ENCODE data around the gene ITGB8.

ITGB8 gene

DNA sequence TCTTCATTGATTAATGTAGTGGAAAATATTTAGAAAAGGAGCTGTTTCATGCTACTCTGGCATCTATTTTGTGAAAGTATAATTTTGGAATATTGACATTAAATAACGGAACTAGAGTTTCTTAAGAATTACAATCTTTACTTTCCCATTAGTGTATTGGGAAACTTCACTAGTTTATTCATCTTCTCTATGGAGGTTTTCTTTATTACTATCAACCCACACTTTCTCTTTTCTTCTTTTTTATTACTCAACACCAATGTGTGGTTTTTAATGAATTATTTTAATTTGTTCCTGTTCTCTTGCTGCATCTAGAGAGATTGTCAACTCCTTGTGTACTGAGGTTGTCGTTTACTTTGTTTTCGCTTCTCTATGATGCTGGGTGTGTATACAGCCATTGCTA lies 20.4 kb upstream of the ITGB8 start:
- DNase-seq (ENCODE audit: low read depth) = no peak

GRCh38 chr7:20310963-20311742 lies 19.5 kb upstream of the ITGB8 start:
- DNase-seq (ENCODE audit: low read depth) = no peak

DNA sequence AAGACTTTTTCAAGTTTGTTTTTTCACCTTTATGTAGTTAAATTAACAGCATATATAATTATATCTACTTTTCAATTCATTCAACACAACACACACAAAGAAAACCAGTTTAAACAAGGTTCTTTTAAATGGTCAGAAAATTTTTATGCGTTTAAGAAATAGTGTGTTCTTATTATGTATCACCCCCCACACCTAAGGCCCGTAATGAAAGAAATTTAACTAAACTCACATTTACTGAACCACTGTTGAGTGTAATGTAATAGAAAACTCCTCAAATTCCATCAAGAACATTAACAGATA lies 19.0 kb upstream of the ITGB8 start:
- DNase-seq (ENCODE audit: low read depth) = no peak

- DNase-seq (ENCODE audit: low read depth) = no peak
Measured at GRCh38 chr7:20312562-20312961, 18.1 kb upstream of the ITGB8 start.

DNA sequence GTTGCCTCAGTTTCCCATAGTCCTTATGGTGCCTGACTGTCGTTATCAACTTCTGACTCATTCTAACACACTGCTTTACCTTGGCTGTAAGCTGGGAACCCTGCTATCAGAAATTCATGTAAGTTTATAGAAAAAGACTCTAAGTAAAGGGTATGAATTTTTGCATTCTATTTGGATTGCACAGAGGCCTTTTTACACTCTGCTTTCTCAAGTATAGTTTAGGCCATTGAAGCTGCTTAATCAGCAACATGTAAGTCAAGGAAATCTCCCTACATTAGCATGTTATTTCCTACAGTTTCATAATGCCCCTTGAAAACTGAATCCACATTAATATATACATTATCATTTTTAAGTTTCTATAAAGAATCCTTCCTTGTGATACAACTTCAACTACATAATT lies 17.1 kb upstream of the ITGB8 start:
- no peak for DNase-seq (ENCODE audit: low read depth)

GRCh38 chr7:20314198-20314597 lies 16.5 kb upstream of the ITGB8 start:
- DNase-seq (ENCODE audit: low read depth) = no peak

- no peak for DNase-seq (ENCODE audit: low read depth)
Measured at GRCh38 chr7:20316706-20317105, 14.0 kb upstream of the ITGB8 start.

- DNase-seq (ENCODE audit: low read depth) = no peak
Measured at GRCh38 chr7:20317413-20317812, 13.3 kb upstream of the ITGB8 start.

DNA sequence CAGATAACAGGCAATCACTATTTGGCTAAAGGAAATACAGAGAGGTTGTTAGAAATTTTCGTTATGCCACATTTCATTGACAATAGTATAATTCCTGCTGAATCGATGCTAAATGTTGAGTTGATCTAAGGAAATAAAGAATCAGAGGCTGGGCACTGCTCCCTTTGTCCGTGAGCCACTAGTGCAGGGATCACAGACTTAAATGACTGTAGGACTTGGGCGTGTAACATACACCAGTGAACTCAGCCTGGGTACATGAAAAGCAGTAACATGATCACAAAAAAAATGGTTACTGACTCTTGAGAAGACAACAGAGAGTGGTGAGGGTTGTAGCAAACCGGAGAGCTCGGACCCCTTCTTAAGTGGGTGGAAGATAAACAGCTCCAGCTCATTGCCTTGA lies 11.8 kb upstream of the ITGB8 start:
- no peak for DNase-seq (ENCODE audit: low read depth)

- DNase-seq (ENCODE audit: low read depth) = no peak
Measured at GRCh38 chr7:20320322-20320721, 10.4 kb upstream of the ITGB8 start.

- no peak for DNase-seq (ENCODE audit: low read depth)
Measured at GRCh38 chr7:20320786-20321185, 9.9 kb upstream of the ITGB8 start.

GRCh38 chr7:20323595-20323994 lies 7.1 kb upstream of the ITGB8 start:
- no peak for DNase-seq (ENCODE audit: low read depth)

GRCh38 chr7:20326342-20326741 lies 4.4 kb upstream of the ITGB8 start:
- no peak for DNase-seq (ENCODE audit: low read depth)

DNA sequence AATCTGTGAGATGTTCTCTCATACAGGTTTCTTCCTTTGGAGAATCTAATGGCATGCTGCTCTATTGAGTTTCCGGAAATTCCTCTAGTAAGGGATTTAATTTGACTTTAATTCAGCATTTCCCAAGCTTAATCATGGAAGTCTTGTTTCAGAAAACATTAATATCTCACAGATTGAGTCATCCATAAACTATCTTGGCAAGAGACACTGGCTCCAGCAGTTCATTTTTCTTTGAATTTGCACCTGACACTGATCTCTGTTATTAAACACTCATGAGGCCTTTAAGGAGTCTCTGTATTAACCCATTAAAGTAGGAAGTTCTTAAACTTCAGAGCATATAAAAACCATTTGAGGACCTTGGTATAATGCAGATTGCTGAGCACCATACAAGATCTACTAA lies 3.6 kb upstream of the ITGB8 start:
- DNase-seq (ENCODE audit: low read depth) = no peak

GRCh38 chr7:20328027-20328426 lies 2.7 kb upstream of the ITGB8 start:
- DNase-seq (ENCODE audit: low read depth) = no peak

GRCh38 chr7:20328692-20329091 lies 2.0 kb upstream of the ITGB8 start:
- DNase-seq (ENCODE audit: low read depth) = no peak

DNA sequence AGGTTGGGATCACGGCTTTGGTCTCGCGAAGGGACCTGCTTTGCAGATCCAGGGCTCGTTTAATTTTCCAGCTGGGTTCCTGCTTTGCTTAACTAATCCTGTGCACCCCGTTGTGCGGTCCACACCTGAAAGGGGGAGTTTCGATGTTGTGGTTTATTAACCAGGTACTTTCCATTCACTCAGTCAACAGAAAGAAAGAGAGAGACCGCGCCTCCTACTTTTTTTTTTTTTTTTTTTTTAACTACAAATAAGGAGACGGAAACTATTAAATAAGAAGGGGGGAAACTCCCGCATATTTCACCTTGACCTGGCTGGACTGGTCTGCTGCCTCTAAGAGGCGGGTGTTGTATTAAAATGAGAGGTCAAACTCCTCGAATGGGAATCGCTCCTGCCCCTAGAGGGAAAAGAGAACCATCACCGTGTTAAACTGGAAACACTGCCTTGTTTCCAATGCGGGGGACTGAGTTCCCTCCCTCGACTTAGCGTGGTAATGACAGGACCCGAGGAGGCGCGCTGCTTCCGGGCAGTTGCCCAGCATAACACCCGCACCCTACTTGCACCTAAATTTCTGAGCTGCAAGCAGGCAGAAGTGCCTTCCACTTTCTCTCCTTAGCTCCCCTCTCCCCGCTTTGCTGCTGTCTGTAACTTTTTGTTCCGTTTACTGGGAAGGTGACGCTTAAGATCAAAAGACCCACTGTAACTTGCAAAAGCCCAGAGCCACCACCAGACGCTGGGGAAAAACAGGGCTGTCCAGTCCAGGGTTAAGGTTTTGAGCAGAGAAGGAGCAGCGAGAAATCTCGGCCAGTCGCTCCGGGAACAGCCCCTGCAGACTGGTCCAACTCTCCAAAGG lies 1.1 kb upstream of the ITGB8 start:
- DNase-seq (ENCODE audit: low read depth) = no peak

DNA sequence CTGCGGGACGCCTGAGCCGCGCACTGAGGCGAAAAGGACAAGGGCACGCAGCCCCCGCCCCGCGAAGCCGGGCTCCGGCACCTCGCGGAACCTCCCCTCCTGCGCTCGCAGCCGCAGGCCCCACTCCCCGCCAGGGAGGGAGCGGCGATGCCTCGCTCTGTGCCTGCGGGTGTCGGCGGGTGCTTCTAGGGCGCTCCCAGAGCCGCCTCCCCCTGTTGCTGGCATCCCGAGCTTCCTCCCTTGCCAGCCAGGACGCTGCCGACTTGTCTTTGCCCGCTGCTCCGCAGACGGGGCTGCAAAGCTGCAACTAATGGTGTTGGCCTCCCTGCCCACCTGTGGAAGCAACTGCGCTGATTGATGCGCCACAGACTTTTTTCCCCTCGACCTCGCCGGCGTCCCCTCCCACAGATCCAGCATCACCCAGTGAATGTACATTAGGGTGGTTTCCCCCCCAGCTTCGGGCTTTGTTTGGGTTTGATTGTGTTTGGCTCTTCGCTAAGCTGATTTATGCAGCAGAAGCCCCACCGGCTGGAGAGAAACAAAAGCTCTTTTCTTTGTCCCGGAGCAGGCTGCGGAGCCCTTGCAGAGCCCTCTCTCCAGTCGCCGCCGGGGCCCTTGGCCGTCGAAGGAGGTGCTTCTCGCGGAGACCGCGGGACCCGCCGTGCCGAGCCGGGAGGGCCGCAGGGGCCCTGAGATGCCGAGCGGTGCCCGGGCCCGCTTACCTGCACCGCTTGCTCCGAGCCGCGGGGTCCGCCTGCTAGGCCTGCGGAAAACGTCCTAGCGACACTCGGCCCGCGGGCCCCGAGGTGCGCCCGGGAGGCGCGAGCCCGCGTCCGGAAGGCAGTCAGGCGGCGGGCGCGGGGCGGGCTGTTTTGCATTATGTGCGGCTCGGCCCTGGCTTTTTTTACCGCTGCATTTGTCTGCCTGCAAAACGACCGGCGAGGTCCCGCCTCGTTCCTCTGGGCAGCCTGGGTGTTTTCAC lies 519 bp downstream of the ITGB8 start:
- DNase-seq (ENCODE audit: low read depth) = no peak

GRCh38 chr7:20331910-20332813 lies 1.5 kb downstream of the ITGB8 start:
- DNase-seq (ENCODE audit: low read depth) = no peak

DNA sequence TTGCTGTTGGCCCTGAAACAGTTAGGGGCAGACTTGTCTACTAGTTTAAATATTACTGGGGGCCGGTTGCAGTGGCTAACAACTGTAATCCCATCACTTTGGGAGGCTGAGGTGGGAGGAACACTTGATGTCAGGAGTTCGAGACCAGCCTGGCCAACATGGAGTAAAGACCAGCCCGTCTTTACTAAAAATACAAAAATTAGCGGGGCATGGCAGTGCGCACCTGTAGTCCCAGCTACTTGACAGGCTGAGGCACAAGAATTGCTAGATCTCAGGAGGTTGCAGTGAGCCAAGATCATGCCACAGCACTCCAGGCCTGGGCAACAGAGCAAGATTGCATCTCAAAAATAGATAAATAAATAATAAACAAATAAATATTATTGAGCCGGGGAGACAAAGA lies 7.6 kb downstream of the ITGB8 start:
- no peak for DNase-seq (ENCODE audit: low read depth)

DNA sequence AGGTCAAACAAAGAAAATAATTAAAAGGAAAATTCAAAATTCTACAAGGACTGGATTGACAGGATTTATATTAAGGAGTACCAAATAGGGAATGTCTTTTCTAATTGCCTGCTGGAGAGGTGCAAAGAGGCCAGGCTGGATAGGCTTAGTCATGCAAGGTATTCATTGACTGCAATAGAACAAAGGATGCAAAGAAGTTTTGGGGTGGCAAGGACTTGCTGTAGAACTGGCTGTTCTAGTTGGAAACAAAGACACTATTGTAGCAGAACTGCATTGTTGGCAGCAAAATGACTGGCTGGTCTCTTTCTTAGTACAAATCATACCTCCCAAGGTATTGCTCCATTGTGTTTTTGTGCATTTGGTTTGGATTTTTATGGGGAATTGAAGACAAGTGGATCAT lies 10.1 kb downstream of the ITGB8 start:
- no peak for DNase-seq (ENCODE audit: low read depth)
